Measurements from ENCODE around the gene GRIA2. TPM values are rescaled to one million over a fixed set of nuclear protein-coding genes. Genes with fewer than 3 reads are reported as not detected.

Gene GRIA2
- total RNA-seq, 2 donors from 2014 or later = not detected

DNA sequence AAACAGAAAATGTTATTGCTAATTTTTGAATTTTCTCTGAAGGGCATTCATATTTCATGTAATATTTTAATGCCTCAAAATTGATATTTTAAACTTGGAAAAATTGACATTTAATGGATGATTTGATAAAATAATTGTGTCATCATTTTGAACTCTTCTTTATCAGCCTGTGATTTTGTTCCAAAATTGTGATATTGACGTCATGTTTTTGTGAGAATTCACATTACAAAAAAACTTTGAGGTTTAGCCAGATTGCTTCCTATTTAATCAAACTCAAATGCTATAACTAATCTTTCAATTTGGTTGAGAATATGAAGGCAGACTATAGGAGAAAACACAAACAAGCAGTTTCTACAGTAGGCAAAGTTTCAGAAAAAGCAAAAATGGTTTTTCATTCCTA, 137.4 kb downstream of the GRIA2 start:
- H3K9me3 ChIP-seq (ENCODE audit: control insufficient read depth, low read length, poor library complexity, severe bottlenecking) = no peaks in the 10 kb centered on the region
- Mint-ChIP-seq H3K27me3 (no peaks in the 10 kb centered on the region), H3K27ac (no peak overlapping the region), H3K4me3 (no peak overlapping the region), H3K36me3 (ENCODE audit: low read depth) (no peaks in the 10 kb centered on the region), H3K4me1 (no peaks in the 10 kb centered on the region)
- ATAC-seq (no peak), DNase-seq (no peak)

DNA sequence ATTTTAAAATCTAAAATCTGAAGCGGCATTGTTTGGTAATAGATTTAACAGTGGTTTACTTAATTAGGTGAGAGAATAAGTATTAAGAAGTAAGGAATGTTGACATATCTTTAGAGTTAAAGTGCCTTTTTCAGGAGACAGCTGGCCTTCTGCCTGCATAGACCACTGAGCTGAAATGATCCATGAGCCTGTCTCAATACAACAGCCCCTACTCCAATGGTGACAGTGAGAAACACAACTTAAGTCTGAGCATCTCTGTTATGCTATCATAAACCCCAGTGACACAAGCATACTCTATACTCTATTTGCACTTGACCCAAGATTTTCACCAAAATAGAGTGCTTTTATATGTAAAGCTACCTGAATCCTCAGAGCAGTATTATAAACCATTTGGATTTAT, 137.9 kb downstream of the GRIA2 start:
- H3K9me3 ChIP-seq (ENCODE audit: control insufficient read depth, low read length, poor library complexity, severe bottlenecking) = no peaks in the 10 kb centered on the region
- ATAC-seq (no peak), DNase-seq (no peak)
- H3K27me3 Mint-ChIP-seq = no peaks in the 10 kb centered on the region
- H3K27ac Mint-ChIP-seq = no peak overlapping the region
- H3K4me1 Mint-ChIP-seq = no peaks in the 10 kb centered on the region
- no peak overlapping the region for H3K4me3 Mint-ChIP-seq
- no peaks in the 10 kb centered on the region for H3K36me3 Mint-ChIP-seq (ENCODE audit: low read depth)

DNA sequence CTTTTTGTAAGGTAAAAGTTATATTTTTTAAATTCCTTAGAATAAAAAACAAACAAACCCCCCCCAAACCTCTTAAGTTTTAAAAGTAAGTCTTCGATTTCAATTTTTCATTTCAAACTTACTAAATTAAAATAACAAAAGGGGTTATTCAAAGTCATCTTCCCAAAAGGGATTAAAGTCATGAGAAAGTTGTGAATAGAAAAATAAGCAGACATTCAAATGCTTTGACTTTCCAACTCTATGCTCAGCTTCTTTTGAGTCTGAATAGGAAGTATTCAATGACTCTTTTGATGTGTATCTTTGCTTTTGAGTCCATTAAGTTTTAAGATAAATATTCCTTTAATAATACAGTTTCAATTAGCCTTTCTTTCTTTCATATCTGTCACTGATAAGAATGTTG, 138.3 kb downstream of the GRIA2 start:
- Mint-ChIP-seq H3K27me3 (no peaks in the 10 kb centered on the region), H3K4me1 (no peaks in the 10 kb centered on the region), H3K27ac (no peak overlapping the region), H3K36me3 (ENCODE audit: low read depth) (no peaks in the 10 kb centered on the region), H3K4me3 (no peak overlapping the region)
- no peak for DNase-seq
- ATAC-seq = no peak
- no peaks in the 10 kb centered on the region for H3K9me3 ChIP-seq (ENCODE audit: control insufficient read depth, low read length, poor library complexity, severe bottlenecking)

DNA sequence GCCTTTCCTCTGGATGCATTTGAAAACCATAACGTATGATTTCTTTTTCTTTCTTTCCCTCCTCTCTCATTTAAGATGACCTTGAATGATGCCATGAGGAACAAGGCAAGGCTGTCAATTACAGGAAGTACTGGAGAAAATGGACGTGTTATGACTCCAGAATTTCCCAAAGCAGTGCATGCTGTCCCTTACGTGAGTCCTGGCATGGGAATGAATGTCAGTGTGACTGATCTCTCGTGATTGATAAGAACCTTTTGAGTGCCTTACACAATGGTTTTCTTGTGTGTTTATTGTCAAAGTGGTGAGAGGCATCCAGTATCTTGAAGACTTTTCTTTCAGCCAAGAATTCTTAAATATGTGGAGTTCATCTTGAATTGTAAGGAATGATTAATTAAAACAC, 142.8 kb downstream of the GRIA2 start:
- H3K4me3 Mint-ChIP-seq = no peak overlapping the region
- H3K27me3 Mint-ChIP-seq = no peaks in the 10 kb centered on the region
- no peaks in the 10 kb centered on the region for H3K36me3 Mint-ChIP-seq (ENCODE audit: low read depth)
- H3K27ac Mint-ChIP-seq = no peak overlapping the region
- ATAC-seq (no peak), DNase-seq (no peak)
- H3K9me3 ChIP-seq (ENCODE audit: control insufficient read depth, low read length, poor library complexity, severe bottlenecking) = no peaks in the 10 kb centered on the region
- no peaks in the 10 kb centered on the region for H3K4me1 Mint-ChIP-seq

DNA sequence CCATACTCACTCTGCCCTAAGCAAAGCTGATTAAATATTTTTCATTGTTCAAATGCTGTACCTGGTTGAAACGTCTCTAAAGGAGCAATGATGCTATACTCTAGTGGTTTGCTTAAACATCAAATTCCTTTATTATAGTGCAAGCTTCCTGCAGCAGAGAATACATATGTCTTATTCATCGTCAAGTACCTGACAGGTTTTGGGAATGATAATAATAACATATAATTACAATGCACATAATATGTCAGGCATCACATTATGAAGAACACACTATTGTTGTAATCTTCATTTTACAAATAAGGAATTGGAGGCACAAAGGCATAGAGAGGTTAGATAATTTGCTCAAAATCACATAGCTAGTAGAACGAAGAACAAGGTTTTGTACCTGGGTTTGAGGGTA, 151.6 kb downstream of the GRIA2 start:
- H3K4me3 Mint-ChIP-seq = no peak overlapping the region
- H3K36me3 Mint-ChIP-seq (ENCODE audit: low read depth) = no peaks in the 10 kb centered on the region
- no peaks in the 10 kb centered on the region for H3K4me1 Mint-ChIP-seq
- no peaks in the 10 kb centered on the region for H3K27me3 Mint-ChIP-seq
- ATAC-seq (no peak), DNase-seq (no peak)
- H3K27ac Mint-ChIP-seq = no peak overlapping the region
- no peaks in the 10 kb centered on the region for H3K9me3 ChIP-seq (ENCODE audit: control insufficient read depth, low read length, poor library complexity, severe bottlenecking)

DNA sequence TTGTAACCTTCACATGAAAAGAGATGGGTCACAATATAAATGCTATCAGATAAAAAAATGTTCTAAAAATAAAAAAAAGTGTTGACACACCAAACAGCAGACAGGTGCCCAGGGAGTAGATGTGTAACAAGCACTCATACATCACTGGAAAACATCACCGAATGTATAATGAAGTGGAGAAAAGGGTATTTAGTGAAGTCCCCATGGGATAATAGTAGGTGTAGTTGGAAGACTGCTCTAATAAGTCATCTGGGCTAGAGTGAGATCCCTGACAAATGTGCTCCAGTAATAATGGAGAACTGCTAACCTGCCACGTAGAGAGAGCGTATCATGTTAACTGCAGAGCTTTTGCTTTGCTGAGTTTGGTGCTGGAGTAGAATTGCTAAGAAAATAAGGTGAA, 152.0 kb downstream of the GRIA2 start:
- H3K9me3 ChIP-seq (ENCODE audit: control insufficient read depth, low read length, poor library complexity, severe bottlenecking) = no peaks in the 10 kb centered on the region
- DNase-seq (no peak), ATAC-seq (no peak)
- H3K4me1 Mint-ChIP-seq = no peaks in the 10 kb centered on the region
- H3K36me3 Mint-ChIP-seq (ENCODE audit: low read depth) = no peaks in the 10 kb centered on the region
- no peaks in the 10 kb centered on the region for H3K27me3 Mint-ChIP-seq
- H3K27ac Mint-ChIP-seq = no peak overlapping the region
- H3K4me3 Mint-ChIP-seq = no peak overlapping the region

DNA sequence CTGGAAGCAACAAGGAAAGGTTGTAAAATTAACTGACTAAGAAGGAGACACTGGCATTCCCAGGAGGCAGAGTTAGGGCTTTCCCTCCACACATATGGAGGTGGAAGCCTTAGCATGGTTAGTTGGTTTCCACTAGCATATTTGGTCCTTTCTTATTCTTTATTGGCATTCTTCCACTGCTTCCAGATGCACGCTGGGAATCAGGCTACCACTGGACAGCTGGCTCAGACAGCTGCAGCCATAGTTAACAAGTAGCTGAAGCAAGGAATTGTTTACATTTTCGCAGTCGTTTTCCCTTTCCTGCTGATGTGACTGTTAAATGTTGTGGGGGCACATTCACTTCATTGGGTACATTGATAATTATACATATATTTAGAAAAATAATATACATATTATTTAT, 169.2 kb downstream of the GRIA2 start:
- no peak overlapping the region for H3K27ac Mint-ChIP-seq
- no peak overlapping the region for H3K4me3 Mint-ChIP-seq
- DNase-seq = no peak
- no peak for ATAC-seq
- no peaks in the 10 kb centered on the region for H3K4me1 Mint-ChIP-seq
- H3K36me3 Mint-ChIP-seq (ENCODE audit: low read depth) = no peaks in the 10 kb centered on the region
- H3K9me3 ChIP-seq (ENCODE audit: control insufficient read depth, low read length, poor library complexity, severe bottlenecking) = no peaks in the 10 kb centered on the region
- H3K27me3 Mint-ChIP-seq = no peaks in the 10 kb centered on the region

DNA sequence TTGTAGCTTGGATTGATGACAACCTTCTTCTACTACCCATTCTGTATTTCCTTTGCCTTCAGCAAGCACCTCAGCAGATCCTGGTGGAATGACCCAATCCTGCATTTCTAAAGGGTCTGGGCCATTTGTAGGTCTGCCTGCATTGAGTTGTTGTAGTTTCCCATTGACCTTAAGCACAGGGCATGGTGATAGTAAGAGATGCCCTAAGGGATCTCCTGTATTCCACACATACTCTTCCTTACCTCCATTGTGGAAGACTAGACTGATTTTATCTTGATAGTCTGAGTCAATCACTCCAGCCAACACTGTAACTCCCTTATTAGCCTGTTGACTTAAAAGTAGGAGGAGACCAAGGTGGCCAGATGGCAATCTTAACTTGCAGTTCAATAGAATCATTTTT, 184.5 kb downstream of the GRIA2 start:
- no peak overlapping the region for H3K27ac Mint-ChIP-seq
- H3K36me3 Mint-ChIP-seq (ENCODE audit: low read depth) = no peaks in the 10 kb centered on the region
- no peak overlapping the region for H3K4me3 Mint-ChIP-seq
- ATAC-seq = no peak
- no peaks in the 10 kb centered on the region for H3K9me3 ChIP-seq (ENCODE audit: control insufficient read depth, low read length, poor library complexity, severe bottlenecking)
- no peaks in the 10 kb centered on the region for H3K4me1 Mint-ChIP-seq
- H3K27me3 Mint-ChIP-seq = no peaks in the 10 kb centered on the region
- DNase-seq = no peak

Other genes with a start within 250 kb of the GRIA2 start
- gene PDGFC, start 248.9 kb upstream of the GRIA2 start, total RNA-seq = 1 to 10 TPM in 1 of 2 donors, under 1 TPM in 1; 0.40 to 4.8 TPM
- not detected for gene GLRB, start 144.6 kb upstream of the GRIA2 start, total RNA-seq

Measured in T-helper 17 cell (primary cell).